ENCODE measurements around the gene MYO9A.
A peak's percentile ranks its signal among the peaks of the same experiment; 100 is the strongest.
"Not testable (repeated sequence)": the region's sequence is repeated elsewhere in the genome, so short reads cannot be mapped to it uniquely, and the experiment has no call there.

Gene MYO9A

GRCh38 chr15:71939981-71940588 is 177.9 kb downstream of the MYO9A start:
- DNase-seq: no peak

GRCh38 chr15:71937650-71938311 is 180.2 kb downstream of the MYO9A start:
- DNase-seq: no peak

DNA sequence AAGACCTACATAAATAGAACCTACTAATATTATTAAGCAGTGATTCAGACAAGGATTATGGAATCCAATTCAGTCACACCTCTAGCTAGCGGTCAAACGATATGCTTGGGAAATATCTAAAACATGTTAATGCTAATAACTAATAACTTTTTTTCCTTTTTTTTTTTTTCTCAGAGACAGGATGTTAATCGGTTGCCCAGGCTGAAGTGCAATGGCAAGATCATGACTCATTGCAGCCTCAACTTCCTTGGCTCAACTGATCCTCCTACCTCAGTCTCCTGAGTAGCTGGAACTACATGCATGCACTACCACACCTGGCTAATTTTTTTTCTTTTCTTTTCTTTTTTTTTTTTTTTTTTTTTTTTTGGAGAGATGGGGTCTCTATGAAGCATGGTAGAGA is 183.5 kb downstream of the MYO9A start:
- DNase-seq: no peak

GRCh38 chr15:71932689-71933088 is 185.3 kb downstream of the MYO9A start:
- no peak for DNase-seq

DNA sequence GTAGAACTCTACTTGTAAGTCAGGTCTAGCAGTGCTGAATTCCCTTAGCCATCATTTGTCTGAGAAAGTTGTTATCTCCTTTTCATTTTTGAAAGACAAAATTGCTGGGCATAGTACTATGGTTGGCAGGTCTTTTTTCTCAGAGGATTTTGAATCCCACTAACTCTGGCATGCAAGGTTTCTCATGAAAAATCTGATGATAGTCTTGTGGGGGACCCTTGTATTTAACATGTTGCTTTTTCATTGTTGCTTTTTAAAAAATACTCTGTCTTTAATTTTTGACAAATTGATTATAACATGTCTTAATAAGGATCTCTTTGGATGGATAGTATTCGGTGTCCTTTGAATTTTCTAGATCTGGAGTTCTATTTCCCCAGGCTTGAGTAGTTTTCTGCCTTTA is 186.7 kb downstream of the MYO9A start:
- DNase-seq: no peak

- DNase-seq: no peak
Measured at GRCh38 chr15:71925145-71925544, 192.8 kb downstream of the MYO9A start.

DNA sequence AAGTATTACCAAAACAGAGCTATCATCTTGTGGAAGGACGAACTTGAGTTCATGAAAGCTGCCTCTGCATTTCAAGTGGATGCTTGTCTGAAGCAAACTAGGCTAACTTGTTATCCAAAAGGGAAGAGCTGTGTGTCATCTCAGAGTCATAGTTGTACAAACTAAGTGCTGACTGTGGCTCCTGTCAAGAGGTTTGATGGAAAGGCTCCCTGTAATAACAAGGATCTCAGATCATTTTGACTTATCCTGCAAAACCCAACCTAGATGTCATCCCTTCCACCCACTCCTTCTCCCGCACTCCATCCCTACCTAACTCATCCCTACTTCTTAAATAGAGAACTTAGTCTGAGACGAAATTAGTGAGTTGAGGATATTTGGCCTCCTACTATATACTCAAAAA is 196.8 kb downstream of the MYO9A start:
- DNase-seq: no peak

DNA sequence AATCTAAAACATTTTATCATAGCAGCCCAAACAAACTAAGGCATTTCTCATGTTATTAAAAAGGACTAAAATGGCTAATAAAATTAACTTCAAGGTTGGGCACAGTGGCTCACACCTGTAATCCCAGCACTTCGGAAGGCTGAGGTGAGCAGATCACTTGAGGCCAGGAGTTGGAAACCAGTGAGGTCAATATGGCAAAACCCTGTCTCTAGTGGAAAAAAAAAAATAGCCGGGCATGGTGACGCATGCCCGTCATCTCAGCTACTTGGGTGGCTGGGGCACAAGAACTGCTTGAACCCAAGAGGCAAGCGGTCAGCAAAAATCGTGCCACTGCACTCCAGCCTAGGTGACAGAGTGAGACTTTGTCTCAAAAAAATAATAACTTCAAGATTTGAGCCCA is 197.4 kb downstream of the MYO9A start:
- DNase-seq: no peak

- no peak for DNase-seq
Measured at GRCh38 chr15:71916834-71917233, 201.1 kb downstream of the MYO9A start.

DNA sequence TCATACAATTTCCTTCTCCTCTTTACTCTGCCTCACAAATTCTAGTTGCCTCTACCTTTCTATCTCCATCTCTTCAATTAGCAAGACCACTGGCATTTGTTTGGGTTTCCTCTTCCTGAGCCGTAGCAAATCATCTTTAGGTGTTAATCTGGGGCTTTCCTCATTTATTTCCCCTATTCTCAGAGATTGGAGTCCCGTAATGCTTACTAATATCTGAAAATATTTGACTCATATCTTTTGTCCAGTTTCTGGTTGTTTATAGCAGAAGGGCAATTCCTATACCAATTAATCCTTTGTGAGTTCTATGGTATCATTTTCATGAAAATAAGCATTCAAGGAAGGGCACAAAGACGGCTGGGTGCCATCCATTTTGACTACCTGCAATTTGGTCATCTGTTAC is 203.9 kb downstream of the MYO9A start:
- DNase-seq: no peak

DNA sequence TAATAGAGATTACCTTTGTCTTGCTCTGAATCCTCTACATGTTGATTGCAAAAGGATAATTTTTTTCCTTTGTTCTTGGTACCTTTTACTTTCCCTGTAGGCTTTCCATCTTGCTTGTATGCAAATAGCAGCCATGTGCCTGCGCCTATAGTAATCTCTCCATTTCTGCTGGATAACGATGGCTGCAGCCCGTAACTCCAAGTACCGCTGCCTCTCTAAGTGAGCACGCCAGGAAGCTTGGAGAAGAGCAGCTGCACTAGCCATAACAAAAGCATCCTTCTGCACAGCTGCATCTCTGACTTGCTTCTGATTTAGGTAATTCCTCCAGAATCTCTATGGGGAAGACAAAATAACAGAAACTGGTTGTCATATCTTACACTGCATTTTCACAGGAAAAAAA is 218.3 kb downstream of the MYO9A start:
- DNase-seq: peak; percentile 5

DNA sequence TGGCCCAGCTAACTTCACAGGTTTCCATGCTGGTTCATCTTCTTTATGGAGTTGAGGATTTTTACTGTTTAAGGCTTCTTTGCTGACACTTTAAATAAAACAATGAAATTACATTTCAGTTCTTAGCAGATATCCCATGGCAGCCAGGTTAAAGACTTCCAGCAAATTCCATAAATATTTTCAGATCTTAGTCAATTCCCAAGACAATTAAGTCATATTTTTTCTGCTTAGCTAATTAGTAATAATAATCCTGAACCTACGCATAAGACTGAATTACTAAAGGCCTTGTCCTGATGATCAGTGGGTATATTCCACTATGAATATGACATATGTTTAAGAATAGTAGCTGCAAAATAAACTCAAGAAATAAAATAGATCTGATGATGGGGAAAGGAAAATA is 224.3 kb downstream of the MYO9A start:
- DNase-seq: no peak

DNA sequence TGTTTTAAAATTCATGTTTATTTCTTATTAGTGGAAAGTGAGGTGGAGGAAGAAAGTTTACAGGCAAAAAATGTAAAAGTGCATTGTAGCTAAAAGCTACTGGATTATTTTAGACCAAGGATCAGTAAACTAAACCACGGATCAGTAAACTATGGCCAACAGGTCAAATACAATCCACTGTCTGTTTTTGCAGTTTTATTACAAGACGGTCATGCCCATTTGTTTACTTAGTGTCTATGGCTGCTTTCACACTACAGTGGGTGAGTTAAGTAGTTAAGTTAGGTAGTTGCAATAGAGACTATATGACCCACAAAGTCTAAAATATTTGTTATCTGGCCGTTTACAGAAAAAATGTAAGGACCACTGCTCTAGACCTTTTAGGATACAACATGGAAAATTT is 225.6 kb downstream of the MYO9A start:
- no peak for DNase-seq

GRCh38 chr15:71891026-71891425 is 226.9 kb downstream of the MYO9A start:
- DNase-seq: no peak

DNA sequence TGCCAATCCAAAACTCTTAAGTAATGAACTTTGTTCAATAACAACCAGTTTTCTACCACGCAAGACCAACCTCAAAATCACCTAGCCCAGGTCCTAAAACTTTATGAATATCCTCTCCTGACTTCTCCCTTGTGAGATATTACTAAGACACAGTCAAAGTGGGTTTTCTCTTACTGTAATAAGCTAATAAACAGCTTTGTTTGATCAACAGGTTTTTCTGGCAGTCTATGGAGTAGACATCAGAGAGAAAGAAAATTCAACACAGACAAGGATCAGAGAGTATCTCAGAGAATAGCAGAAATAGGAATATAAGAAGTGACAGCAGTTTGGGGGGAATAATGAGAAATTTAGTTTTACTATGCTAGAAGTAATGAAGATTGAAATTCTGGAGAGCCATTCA is 228.0 kb downstream of the MYO9A start:
- no peak for DNase-seq

DNA sequence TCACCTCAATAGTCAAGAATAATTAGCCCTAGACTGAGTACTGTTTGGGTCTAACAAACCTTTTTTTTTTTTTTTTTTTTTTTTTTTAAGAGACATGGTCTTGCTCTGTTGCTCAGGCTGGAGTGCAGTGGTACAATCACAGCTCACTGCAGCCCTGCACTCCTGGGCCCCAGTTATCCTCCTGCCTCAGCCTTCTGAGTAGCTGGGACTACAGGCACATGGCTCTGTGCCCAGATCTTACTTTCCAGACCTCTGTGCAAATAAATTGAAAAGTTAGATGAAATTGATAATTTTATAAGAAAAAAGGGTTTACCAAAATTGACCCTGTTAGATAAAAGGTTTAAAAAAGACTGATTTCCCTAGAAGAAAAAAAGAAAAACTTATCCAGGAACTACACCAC is 228.6 kb downstream of the MYO9A start:
- DNase-seq: no peak

DNA sequence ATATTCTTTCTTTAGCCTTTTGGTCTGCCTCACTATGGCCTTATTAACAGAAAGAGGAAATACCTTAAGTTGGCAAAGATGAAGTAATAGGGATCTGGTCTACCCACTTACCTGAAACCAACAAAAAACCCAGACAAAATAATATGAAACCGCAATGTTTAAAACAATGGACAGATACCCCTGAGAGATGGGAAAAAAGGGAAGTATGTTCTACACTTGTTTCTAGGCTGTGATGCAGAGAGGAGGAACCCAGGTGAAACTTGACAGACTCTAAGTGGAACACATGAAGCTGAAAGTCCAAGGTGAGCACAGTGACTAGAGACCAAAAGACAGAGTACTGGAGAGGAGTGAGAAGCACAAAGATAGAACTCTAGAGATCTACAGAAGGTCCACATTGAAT is 229.2 kb downstream of the MYO9A start:
- no peak for DNase-seq

- DNase-seq: peak; percentile 19
Measured at GRCh38 chr15:71885390-71885789, 232.6 kb downstream of the MYO9A start.

DNA sequence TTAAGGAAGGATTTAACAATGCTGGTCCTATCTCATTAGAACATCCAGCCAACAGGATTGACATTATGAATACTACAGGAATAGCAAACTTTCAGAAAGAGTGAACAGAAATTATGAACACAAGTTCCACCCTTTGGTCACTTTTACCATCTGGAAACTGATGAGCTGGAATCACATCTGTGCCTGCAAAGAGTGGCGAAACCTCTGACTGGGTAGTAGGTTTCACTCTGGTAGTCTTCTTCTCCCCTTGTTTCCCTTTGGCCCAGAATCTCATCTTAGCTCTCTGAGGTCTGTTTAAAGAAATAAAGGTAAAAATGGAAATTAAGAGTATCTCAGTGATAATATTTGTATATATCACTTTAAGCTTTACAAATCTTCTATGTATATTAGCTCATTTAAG is 234.5 kb downstream of the MYO9A start:
- DNase-seq: no peak

DNA sequence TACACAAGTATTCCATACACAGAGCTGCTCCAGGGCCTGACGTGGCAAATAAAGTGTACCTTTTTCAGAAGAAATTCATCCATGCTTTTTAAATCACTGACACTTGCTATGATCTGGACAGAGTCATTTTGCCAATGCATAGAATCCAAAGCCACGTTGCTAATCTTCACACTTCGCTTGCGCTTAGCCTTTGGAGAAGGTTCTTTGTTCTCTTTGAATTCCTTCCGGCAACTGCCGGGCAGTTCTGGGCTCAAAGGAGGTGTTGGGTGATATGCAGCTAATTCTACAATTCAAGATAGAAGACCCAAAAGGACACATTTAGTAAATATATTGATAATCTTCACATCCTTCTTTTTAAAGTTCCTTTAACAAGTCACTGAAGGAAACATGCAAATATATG is 237.7 kb downstream of the MYO9A start:
- DNase-seq: no peak

GRCh38 chr15:71874245-71874644 is 243.7 kb downstream of the MYO9A start:
- no peak for DNase-seq

GRCh38 chr15:71858232-71858631 is 259.7 kb downstream of the MYO9A start:
- DNase-seq: not testable (repeated sequence)

DNA sequence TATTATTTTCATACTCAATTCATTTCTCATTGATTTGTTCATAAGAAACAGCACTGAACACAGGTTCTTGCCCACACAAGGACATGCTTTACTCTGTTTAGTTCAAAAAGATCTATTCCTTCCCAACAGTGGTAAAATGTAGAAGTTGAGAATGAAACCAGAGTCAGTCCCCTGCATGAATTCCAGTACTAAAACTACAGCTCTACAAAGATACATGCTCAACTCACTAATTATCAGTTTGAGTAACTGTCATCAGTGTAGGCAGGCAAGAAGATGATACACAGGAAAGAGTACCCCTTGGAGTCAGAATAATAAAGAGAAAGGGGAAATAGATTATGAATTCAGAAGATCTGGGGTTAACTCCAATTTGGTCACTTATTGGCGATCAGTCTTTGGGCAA is 264.4 kb downstream of the MYO9A start:
- DNase-seq: no peak

DNA sequence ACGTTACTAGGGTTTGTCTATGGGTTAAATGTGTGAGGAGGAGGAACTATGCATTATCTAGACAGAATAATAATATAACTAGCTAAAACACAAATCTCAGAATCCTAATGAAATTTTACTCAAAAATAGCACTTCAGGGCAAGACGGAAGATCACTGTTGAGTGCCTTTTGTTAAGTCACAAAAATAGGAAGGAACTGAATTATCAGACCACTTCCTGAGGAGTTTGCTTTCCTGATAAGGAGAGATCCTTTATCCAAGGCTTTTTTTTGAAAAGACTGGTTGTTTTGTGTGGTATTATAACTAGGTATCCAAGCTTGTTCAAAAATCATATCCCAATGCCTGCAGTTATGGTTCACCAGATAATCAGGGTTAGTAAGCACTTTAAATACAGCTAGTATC is 273.0 kb downstream of the MYO9A start:
- DNase-seq: no peak

GRCh38 chr15:71841563-71841962 is 276.4 kb downstream of the MYO9A start:
- no peak for DNase-seq
